Liver (tissue), 3 donors: ENCODE results near the gene NPR2.

Source experiments
- ATF3 ChIP-seq: IDR thresholded peaks from 2 replicates; pipeline ENCODE4 v1.6.1; 2016; ENCODE audit warnings: antibody characterized with exemption
- CTCF ChIP-seq: fragments of 150-350 bp; IDR thresholded peaks from 2 replicates; pipeline ENCODE4 v1.5.1; 2017; ENCODE audit warnings: improper control_type of control experiment, low read depth, low read length; ENCODE audit not compliant: missing input control
- FOXA1 ChIP-seq: IDR thresholded peaks from 2 replicates; pipeline ENCODE4 v1.6.1; 2016; ENCODE audit warnings: antibody characterized with exemption
- GABPA ChIP-seq, 2 donors: IDR thresholded peaks in 1 of 2; conservative IDR thresholded peaks in 1 of 2; 2 replicates each; pipeline ENCODE4 v1.6.1; 2016; ENCODE audit warnings: antibody characterized with exemption in 2 of 2, mild to moderate bottlenecking in 1 of 2, moderate library complexity in 1 of 2
- RAD21 ChIP-seq, 2 donors: IDR thresholded peaks; 2 replicates each; pipeline ENCODE4 v1.6.1; 2016; ENCODE audit warnings: antibody characterized with exemption in 2 of 2, mild to moderate bottlenecking in 2 of 2
- REST ChIP-seq: IDR thresholded peaks from 2 replicates; pipeline ENCODE4 v1.6.1; 2016; ENCODE audit warnings: antibody characterized with exemption, mild to moderate bottlenecking
- SP1 ChIP-seq: IDR thresholded peaks from 2 replicates; pipeline ENCODE4 v1.6.1; 2018; ENCODE audit warnings: antibody characterized with exemption, mild to moderate bottlenecking
- TAF1 ChIP-seq: conservative IDR thresholded peaks from 2 replicates; pipeline ENCODE4 v1.6.1; 2016; ENCODE audit warnings: antibody characterized with exemption, mild to moderate bottlenecking
- donor health status: healthy.
- donor health status: healthy.

- TF ChIP-seq REST (no peak), TAF1 (no peak), FOXA1 (no peak), ATF3 (no peak), CTCF (no peak), RAD21 (IDR thresholded peaks at IDR 0.05) (no peak), GABPA (IDR thresholded peaks at IDR 0.05 in 1 of 2, conservative IDR thresholded peaks at IDR 0.05 in 1 of 2) (no peak), SP1 (no peak)
Observed at GRCh38 chr9:35759795-35760194, 31.6 kb upstream of the NPR2 start.
